ENCODE results near the gene PACRG.

- no peak for TF ChIP-seq TOX (CRISPR knock-in tag; IDR thresholded peaks at IDR 0.05; ENCODE audit: borderline replicate concordance)
- no peak for TF ChIP-seq ZFP30 (CRISPR knock-in tag; IDR thresholded peaks at IDR 0.05)
- no peak for TF ChIP-seq SNAI2 (CRISPR knock-in tag; IDR thresholded peaks at IDR 0.05)
- TF ChIP-seq ZNF8 (CRISPR knock-in tag; IDR thresholded peaks at IDR 0.05) = no peak
- TF ChIP-seq ARNTL (CRISPR knock-in tag; IDR thresholded peaks at IDR 0.05; ENCODE audit: borderline replicate concordance, low read depth) = no peak
- TF ChIP-seq ISL1 (CRISPR knock-in tag; IDR thresholded peaks at IDR 0.05) = no peak
- TF ChIP-seq RARB (CRISPR knock-in tag; IDR thresholded peaks at IDR 0.05) = no peak
- no peak for TF ChIP-seq GLIS3 (CRISPR knock-in tag; IDR thresholded peaks at IDR 0.05)
- no peak for TF ChIP-seq ZNF565 (CRISPR knock-in tag; conservative IDR thresholded peaks at IDR 0.05; ENCODE audit: low read depth)
- TF ChIP-seq PATZ1 (CRISPR knock-in tag; IDR thresholded peaks at IDR 0.05; ENCODE audit: borderline replicate concordance) = no peak
- no peak for TF ChIP-seq ZC3H10 (CRISPR knock-in tag; IDR thresholded peaks at IDR 0.05)
- TF ChIP-seq, protein P1, sequence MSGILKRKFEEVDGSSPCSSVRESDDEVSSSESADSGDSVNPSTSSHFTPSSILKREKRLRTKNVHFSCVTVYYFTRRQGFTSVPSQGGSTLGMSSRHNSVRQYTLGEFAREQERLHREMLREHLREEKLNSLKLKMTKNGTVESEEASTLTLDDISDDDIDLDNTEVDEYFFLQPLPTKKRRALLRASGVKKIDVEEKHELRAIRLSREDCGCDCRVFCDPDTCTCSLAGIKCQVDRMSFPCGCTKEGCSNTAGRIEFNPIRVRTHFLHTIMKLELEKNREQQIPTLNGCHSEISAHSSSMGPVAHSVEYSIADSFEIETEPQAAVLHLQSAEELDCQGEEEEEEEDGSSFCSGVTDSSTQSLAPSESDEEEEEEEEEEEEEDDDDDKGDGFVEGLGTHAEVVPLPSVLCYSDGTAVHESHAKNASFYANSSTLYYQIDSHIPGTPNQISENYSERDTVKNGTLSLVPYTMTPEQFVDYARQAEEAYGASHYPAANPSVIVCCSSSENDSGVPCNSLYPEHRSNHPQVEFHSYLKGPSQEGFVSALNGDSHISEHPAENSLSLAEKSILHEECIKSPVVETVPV (CRISPR knock-in tag; IDR thresholded peaks at IDR 0.05) = no peak
- TF ChIP-seq TCF4 (CRISPR knock-in tag; IDR thresholded peaks at IDR 0.05; ENCODE audit: borderline replicate concordance) = no peak
- TF ChIP-seq ZFP3 (CRISPR knock-in tag; IDR thresholded peaks at IDR 0.05) = no peak
These were observed 42.8 kb upstream of the PACRG start for GRCh38 chr6:162684961-162685360.
